NB4 (cell line): Measurements from ENCODE around the gene KCNJ18.
"Not testable (repeated sequence)": the region's sequence is repeated elsewhere in the genome, so short reads cannot be mapped to it uniquely, and the experiment has no call there.

Experiments used
- DNase-seq: peaks from one replicate; pipeline ENCODE4 v3.0.0; 2010; ENCODE audit warnings: low read depth
- H3K4me3 ChIP-seq: one replicate; pipeline ENCODE4 v1.5.1; 2011; ENCODE audit warnings: mild to moderate bottlenecking, low read depth, low read length, moderate library complexity
- CTCF ChIP-seq: IDR thresholded peaks from one replicate; pipeline ENCODE4 v1.5.1; 2012; ENCODE audit warnings: low read depth, low read length

The KCNJ18 gene

GRCh38 chr17:21689604-21690003 is 2.7 kb upstream of the KCNJ18 start:
- DNase-seq, result no peak
- no peak for TF ChIP-seq CTCF

DNA sequence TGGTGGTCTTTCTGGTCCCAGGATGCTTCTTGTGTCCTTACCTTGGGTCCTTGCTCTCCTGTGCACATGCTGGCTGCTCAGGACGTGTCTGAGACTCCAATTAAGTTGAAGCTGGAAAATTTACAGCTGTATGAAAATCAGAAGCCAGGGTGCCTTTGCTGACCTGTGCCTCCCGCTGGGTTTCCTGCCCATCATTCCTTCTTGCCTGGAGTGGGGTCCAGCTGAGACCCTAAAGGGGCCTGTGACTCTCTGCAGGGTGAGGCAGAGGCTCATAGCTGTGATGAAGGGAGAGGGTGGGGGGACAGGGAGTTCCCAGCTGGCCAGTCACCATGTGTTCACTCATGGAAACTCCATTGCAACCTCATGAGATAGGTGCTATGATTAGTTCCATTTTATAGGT is 1.5 kb upstream of the KCNJ18 start:
- not testable (repeated sequence) for H3K4me3 ChIP-seq, DNase-seq

More at GRCh38 chr17:21689604-21690003, 2.7 kb upstream of the KCNJ18 start:
- no peak overlapping the region for H3K4me3 ChIP-seq

DNA sequence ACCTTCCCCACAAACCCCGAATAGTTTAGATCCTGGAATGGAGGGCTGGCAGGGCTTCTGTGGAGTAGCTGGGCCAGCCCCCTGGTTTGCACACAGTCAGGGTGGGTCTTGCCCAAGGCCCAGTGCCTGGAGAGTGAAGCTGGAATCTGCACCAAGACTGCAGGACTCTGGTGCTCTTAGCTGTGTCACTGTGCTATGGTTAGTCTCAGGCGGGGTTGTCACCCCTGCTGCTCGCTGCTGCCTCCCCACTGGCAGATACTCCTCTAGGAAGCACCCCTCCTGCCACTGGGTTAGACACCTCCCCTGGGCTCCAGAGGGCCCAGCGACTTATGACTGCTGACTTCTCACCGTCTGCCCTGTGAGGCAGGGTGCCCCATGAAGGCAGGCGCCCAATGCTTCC is 842 bp upstream of the KCNJ18 start:
- not testable (repeated sequence) for H3K4me3 ChIP-seq, DNase-seq

- not testable (repeated sequence) for H3K4me3 ChIP-seq, DNase-seq
Observed at GRCh38 chr17:21692704-21693065, 362 bp downstream of the KCNJ18 start.

DNA sequence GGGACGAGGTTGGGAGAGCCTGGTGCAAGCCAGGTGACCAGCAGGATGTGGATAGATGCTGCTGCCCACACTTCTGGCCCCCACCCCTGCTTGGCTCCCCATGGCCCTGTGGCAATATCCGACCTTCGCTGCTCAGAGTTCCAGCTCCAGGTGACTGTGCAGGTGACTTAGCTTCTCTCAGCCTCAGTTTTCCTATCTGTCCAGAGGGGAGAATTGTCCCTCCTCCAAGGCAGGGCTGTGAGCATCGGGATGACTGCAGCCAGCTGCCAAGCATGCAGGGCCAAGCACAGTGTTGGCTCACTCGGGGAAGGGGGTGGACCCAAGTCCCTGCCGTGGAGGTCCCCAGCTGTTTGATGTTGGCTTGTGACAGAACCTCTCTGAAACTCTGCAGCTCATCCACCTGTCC is 1.1 kb downstream of the KCNJ18 start:
- not testable (repeated sequence) for H3K4me3 ChIP-seq, DNase-seq

DNA sequence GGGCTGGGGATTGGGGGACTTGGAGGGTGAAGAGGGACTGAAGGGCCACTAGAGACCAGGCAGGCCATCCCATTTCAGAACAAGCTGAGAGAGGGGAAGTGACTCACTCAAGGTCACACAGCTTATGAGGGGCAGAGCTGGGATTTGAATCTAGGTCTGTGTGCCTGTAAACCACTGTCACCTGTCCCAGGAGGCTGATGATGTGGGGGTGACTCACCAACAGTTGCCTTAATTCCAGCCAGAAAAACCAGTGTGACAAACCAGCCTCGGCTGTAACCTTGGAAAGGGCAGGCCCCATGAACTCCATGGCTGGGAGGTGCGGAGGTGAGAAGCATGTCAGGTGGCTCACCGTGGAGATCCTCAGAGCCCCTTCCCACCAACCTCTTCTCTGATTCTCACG is 1.6 kb downstream of the KCNJ18 start:
- not testable (repeated sequence) for DNase-seq, H3K4me3 ChIP-seq

- H3K4me3 ChIP-seq, DNase-seq: not testable (repeated sequence)
Observed at GRCh38 chr17:21696227-21696626, 3.9 kb downstream of the KCNJ18 start.

GRCh38 chr17:21696842-21697507 is 4.7 kb downstream of the KCNJ18 start:
- DNase-seq, result not testable (repeated sequence)

DNA sequence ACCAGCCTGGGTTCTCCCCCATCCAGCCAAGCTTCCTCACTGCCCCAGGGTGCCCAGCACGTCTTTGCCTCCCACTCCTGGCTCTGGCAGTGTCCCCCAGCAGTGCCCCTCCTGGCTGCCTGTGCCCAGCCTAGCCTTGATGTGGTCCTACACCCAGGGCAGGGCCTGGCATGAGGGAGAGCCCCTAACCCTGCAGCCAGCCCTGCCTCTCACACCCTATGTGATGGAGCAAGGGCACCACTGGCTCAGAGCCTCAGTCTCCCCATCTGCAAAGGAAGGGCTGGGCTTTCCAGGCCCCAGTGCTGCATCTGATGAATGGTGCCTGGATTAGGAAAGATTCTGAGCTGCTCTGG is 5.2 kb downstream of the KCNJ18 start:
- not testable (repeated sequence) for H3K4me3 ChIP-seq, DNase-seq

More at GRCh38 chr17:21696842-21697507, 4.7 kb downstream of the KCNJ18 start:
- not testable (repeated sequence) for H3K4me3 ChIP-seq

DNA sequence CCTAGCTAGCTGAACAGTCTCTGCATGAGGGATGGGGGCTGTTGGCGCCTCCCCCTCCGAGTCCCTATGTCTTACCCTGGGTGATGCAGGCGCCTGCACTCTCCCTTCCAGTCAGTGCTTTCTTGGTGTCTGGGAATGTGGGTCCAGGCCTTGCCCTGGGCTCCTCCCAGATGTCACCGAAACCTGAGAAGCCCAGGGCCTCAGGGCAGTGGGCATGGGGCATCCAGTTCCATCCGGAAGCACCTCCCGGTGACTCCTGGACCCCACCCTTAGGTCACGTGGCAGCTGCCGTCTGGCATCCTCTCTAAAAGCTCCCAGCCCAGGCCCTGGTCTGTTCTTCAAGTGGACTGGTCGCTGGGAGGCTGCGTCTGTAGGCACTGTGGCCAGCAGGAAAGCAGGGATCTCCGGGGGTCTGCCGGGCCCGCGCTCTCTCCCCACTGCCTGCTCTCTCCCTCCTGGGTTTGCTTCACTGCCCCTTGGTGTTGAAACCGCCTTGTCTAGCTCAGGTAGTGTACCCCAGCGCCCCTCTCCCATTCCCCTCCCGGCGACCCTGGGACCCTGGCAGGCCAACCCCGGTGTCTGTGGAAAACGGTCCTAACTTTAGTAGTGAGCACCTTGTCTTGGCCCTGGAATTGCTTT is 6.2 kb downstream of the KCNJ18 start:
- not testable (repeated sequence) for DNase-seq, H3K4me3 ChIP-seq

DNA sequence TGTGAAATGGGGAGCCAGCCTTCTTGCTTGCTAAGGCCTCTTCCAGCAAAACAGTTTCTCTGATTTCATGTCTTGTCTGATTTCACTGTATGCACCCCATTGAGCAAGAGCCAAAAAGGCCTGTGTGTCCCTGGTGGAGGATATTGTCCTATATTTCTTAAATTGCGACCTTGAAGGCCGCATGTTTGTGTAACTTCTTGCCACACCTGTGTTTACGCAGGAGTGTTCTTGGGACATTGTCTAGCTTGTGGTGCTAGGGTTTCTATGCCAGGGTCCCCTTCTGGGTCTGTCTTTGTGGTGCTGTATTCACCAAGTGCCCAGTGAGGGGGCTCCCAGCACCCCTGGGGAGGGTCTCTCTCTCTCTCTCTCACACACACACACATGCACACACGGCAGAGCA is 6.8 kb downstream of the KCNJ18 start:
- DNase-seq, result not testable (repeated sequence)

GRCh38 chr17:21699573-21700236 is 7.4 kb downstream of the KCNJ18 start:
- H3K4me3 ChIP-seq, DNase-seq: not testable (repeated sequence)

More for the DNA sequence above, 6.8 kb downstream of the KCNJ18 start:
- not testable (repeated sequence) for H3K4me3 ChIP-seq

DNA sequence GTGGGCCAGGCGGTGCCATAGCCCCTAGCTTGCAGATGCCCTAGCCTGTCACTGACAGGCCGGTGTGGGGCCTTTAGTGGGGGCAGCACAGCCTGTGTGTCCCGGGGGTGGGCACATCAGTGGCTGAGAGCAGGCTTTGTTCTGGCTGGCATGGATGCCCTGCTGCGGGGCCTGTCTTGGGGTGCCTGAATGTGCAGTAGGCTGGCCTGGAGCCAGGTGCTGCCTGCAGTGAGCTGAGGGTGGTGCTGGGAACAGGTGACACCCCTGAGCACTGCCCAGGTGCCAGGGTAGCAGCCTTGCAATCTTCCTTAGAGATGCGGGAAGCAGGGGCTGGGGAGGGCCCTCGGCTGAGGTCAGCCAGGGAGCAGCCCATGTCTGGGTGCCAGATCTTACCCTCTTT is 8.8 kb downstream of the KCNJ18 start:
- DNase-seq, H3K4me3 ChIP-seq: not testable (repeated sequence)

DNA sequence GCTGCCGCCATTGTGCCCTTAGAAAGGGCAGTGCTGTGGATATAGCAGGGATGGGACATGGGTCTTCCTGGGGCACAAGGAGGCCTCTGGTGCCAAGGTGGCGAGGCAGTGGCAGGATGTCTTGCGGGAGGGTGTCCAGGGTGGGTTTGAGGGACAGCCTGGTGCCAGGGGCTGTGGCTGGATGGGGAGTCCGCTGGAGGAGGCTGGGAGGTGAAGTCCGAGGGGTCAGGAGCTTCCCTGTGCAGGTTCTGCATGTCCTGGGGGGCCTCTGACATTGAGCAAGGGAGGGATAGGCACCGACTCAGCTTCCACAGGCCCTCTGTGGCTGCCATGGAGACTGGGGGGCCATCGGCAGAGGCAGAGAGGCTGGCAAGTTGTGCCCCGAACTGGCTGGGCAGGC is 9.7 kb downstream of the KCNJ18 start:
- DNase-seq, H3K4me3 ChIP-seq: not testable (repeated sequence)

- not testable (repeated sequence) for DNase-seq
Observed at GRCh38 chr17:21702521-21702920, 10.2 kb downstream of the KCNJ18 start.

GRCh38 chr17:21702940-21703640 is 10.8 kb downstream of the KCNJ18 start:
- H3K4me3 ChIP-seq, DNase-seq: not testable (repeated sequence)

More at GRCh38 chr17:21702521-21702920, 10.2 kb downstream of the KCNJ18 start:
- not testable (repeated sequence) for H3K4me3 ChIP-seq

DNA sequence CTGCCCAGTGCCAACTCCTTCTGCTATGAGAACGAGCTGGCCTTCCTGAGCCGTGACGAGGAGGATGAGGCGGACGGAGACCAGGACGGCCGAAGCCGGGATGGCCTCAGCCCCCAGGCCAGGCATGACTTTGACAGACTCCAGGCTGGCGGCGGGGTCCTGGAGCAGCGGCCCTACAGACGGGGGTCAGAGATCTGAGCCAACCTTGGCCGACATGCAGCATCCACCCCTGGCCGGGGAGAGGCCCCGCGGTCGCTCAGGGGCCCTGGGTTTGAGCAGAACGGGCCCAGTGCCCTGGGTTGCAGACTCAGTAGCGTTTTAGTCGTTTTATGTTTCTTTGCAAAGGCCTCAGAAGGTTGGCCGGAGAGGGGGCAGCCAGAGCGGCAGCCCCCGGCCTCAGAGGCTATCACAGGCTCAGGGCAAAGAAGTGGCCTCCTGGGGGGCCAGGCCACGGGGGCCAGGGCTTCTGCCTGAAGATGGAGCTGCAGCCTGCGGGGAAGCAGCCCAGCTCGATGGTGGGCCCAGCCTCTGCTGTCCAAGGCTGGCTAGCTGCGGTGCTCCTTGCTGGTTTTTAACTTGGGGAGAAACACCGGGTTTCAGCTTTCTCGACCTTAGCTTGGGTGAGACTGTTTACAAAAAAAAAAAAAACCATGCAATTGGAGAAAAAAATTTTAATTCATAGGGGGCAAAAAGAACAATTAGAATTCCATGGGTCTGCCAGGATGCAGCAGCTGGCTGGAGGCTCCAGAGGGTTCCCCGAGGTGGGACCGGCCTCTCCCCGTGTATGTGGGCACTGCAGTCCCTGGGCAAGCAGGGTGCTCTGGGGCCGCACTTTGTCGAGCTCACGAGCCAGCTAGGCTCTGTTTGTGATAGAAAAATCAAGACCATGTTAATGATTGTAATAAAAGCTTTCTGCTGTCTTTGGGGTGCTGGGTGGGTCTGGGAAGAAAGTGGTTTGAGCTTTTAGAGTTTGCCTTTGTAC is 11.9 kb downstream of the KCNJ18 start:
- H3K4me3 ChIP-seq, DNase-seq: not testable (repeated sequence)
